Measurements from ENCODE around the gene SVOP. TPM values are rescaled to one million over a fixed set of nuclear protein-coding genes. Genes with fewer than 3 reads are reported as not detected.

SVOP gene
- total and polyA plus RNA-seq, 2 donors (not counting 1 experiment from before 2014, with no cell fraction given), result not detected

- peaks cover 0 to 6% (median 0%) of the 10 kb centered on the region in 3 donors for H3K9me3 ChIP-seq (ENCODE audit: control extremely low read depth in 1 of 3, control insufficient read depth in 2 of 3, insufficient read depth in 1 of 3, low read length in 2 of 3)
- ATAC-seq (ENCODE audit: low read depth) (no peak), DNase-seq (no peak)
- H4K20me1 ChIP-seq (ENCODE audit: control insufficient read depth, insufficient read depth, low read length, poor library complexity, severe bottlenecking), result no peaks in the 10 kb centered on the region
- no peak overlapping the region for H2AFZ ChIP-seq (ENCODE audit: insufficient read depth, low read depth, low read length, poor library complexity, severe bottlenecking)
- Mint-ChIP-seq H3K27me3 (peaks cover 13% of the 10 kb centered on the region), H3K9me3 (ENCODE audit: insufficient read depth) (no peaks in the 10 kb centered on the region), H3K4me3 (no peak overlapping the region), H3K27ac (no peak overlapping the region), H3K4me1 (peaks cover 7% of the 10 kb centered on the region)
- no peaks in the 10 kb centered on the region for H3K79me2 ChIP-seq (ENCODE audit: control insufficient read depth, insufficient read depth, low read length)
- no peaks in the 10 kb centered on the region for H3K36me3 ChIP-seq (replicated peaks in 1 of 2; ENCODE audit: control extremely low read depth in 1 of 2, control insufficient read depth in 1 of 2, extremely low read depth in 1 of 2, insufficient read depth in 2 of 2, low read length in 1 of 2)
- no peak overlapping the region for H3K4me2 ChIP-seq (replicated peaks; ENCODE audit: low read depth, low read length, poor library complexity, severe bottlenecking)
- no peaks in the 10 kb centered on the region for H3K27me3 ChIP-seq (replicated peaks in 1 of 4; ENCODE audit: control extremely low read depth in 1 of 4, control insufficient read depth in 3 of 4, insufficient read depth in 4 of 4, low read length in 3 of 4)
- intact Hi-C loops (cut with micrococcal nuclease), result no loop called here
- POLR2A ChIA-PET, result no interaction called here
- CTCF ChIA-PET, result interaction anchor here (0.6 kb wide), 1 partner anchor 393 kb away, joined by 3 read pairs; no protein-coding TSS in a partner anchor
- H3K9ac ChIP-seq (ENCODE audit: low read length), result no peak overlapping the region
- H3K27ac ChIP-seq (ENCODE audit: low read length in 2 of 2), result no peak overlapping the region
- H3K4me1 ChIP-seq (ENCODE audit: control insufficient read depth in 2 of 2, insufficient read depth in 2 of 2, low read length in 2 of 2), result no peaks in the 10 kb centered on the region
- no peak overlapping the region for H3K4me3 ChIP-seq (ENCODE audit: control extremely low read depth in 1 of 5, extremely low read depth in 1 of 5, insufficient read depth in 1 of 5, low read depth in 2 of 5, low read length in 4 of 5)
- TF ChIP-seq CTCF (IDR thresholded peaks at IDR 0.05), result no peak
- TF ChIP-seq EZH2 (IDR thresholded peaks at IDR 0.05; ENCODE audit: borderline replicate concordance, insufficient read depth, low read depth, low read length, poor library complexity, severe bottlenecking), result no peak
- WGBS (ENCODE audit: insufficient coverage), result 96% methylated on average over 9 of the region's 9 CpGs
Measured at GRCh38 chr12:108912361-108912760, 108.5 kb downstream of the SVOP start.

GRCh38 chr12:108911915-108912314 is 109.0 kb downstream of the SVOP start:
- no peaks in the 10 kb centered on the region for H3K9me3 Mint-ChIP-seq (ENCODE audit: insufficient read depth)
- WGBS (ENCODE audit: insufficient coverage), result 79% methylated on average over 4 of the region's 6 CpGs
- H3K4me1 Mint-ChIP-seq, result peaks cover 7% of the 10 kb centered on the region
- CTCF ChIA-PET, result interaction anchor here (0.6 kb wide), 1 partner anchor 392 kb away, joined by 3 read pairs; no protein-coding TSS in a partner anchor
- no peak for ATAC-seq (ENCODE audit: low read depth)
- H3K27ac Mint-ChIP-seq, result no peak overlapping the region
- Histone ChIP-seq H3K27ac (ENCODE audit: low read length in 2 of 2) (no peak overlapping the region), H3K27me3 (replicated peaks in 1 of 4; ENCODE audit: control extremely low read depth in 1 of 4, control insufficient read depth in 3 of 4, insufficient read depth in 4 of 4, low read length in 3 of 4) (no peaks in the 10 kb centered on the region), H3K4me3 (ENCODE audit: control extremely low read depth in 1 of 5, extremely low read depth in 1 of 5, insufficient read depth in 1 of 5, low read depth in 2 of 5, low read length in 4 of 5) (no peak overlapping the region), H3K4me1 (ENCODE audit: control insufficient read depth in 2 of 2, insufficient read depth in 2 of 2, low read length in 2 of 2) (peaks cover 0 to 4% of the 10 kb centered on the region in 2 donors), H3K4me2 (replicated peaks; ENCODE audit: low read depth, low read length, poor library complexity, severe bottlenecking) (no peak overlapping the region), H3K79me2 (ENCODE audit: control insufficient read depth, insufficient read depth, low read length) (no peaks in the 10 kb centered on the region), H2AFZ (ENCODE audit: insufficient read depth, low read depth, low read length, poor library complexity, severe bottlenecking) (no peak overlapping the region), H4K20me1 (ENCODE audit: control insufficient read depth, insufficient read depth, low read length, poor library complexity, severe bottlenecking) (no peaks in the 10 kb centered on the region), H3K36me3 (replicated peaks in 1 of 2; ENCODE audit: control extremely low read depth in 1 of 2, control insufficient read depth in 1 of 2, extremely low read depth in 1 of 2, insufficient read depth in 2 of 2, low read length in 1 of 2) (no peaks in the 10 kb centered on the region), H3K9ac (ENCODE audit: low read length) (no peak overlapping the region), H3K9me3 (ENCODE audit: control extremely low read depth in 1 of 3, control insufficient read depth in 2 of 3, insufficient read depth in 1 of 3, low read length in 2 of 3) (peaks cover 0 to 6% (median 0%) of the 10 kb centered on the region in 3 donors)
- POLR2A ChIA-PET, result no interaction called here
- TF ChIP-seq CTCF (IDR thresholded peaks at IDR 0.05) (no peak), EZH2 (IDR thresholded peaks at IDR 0.05; ENCODE audit: borderline replicate concordance, insufficient read depth, low read depth, low read length, poor library complexity, severe bottlenecking) (no peak)
- no peak overlapping the region for H3K4me3 Mint-ChIP-seq
- intact Hi-C loops (cut with micrococcal nuclease), result no loop called here
- peaks cover 13% of the 10 kb centered on the region for H3K27me3 Mint-ChIP-seq
- DNase-seq, result no peak

Data from B cell (primary cell).